GM18498 (cell line): Measurements from ENCODE around the gene ESYT3.
"Not testable (repeated sequence)": the region's sequence is repeated elsewhere in the genome, so short reads cannot be mapped to it uniquely, and the experiment has no call there.

Experiments used
- ATAC-seq: cut with Tn5 transposase; IDR thresholded peaks from one replicate; pipeline ENCODE4 v1.9.1; 2021; ENCODE audit warnings: mild to moderate bottlenecking, moderate library complexity; ENCODE audit not compliant: unreplicated experiment

The ESYT3 gene

DNA sequence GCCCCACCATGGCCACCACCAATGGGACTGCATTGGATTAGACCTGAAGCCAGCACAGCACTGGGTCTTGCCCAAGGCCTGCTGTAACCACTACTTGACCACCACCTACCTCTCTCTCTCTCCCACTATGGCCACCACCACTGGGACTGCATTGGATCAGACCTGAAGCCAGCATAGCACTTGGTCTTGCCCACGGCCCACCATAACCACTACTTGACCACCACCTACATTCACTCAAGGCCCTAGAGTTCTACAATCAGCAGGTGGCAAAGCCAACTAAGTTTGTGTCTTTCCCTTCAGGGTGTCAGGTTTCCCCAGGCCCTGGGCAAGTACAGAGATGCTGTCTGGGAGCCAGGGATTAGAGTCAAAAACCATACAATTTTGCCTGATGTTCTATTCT is 57.6 kb downstream of the ESYT3 start:
- no peak for ATAC-seq

DNA sequence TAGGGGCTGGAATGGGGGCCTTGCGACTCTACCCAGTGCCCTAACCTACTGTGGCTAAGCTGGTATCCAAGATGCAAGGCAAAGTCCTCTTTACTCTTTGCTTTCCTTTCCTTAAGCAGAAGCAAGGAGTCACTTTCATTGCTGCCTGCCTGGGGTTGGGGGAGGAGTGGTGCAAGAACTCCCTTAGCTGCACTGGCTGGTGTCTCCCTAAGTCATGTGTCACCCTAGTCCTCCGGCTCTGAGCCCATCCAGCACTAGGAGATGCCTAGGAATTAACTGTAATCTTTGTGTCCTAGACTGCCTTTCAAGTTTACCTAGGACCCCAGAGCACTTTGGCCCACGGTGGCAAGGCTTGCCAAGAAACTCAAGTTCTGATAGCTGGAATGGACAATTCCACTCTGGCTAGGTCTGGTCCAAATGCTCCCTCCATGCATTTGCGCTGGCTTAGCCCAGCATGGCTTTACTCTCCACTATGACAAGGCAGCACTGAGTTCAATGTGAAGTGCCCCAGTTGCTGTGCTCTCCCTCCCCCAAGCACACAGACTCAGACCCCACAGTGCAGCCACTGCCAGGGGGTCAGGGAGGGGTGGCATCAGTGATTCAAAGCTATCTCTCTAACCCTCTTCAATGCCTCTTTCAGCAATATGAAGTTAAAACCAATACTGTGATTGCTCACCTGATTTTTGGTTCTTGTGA is 58.7 kb downstream of the ESYT3 start:
- ATAC-seq, result no peak

DNA sequence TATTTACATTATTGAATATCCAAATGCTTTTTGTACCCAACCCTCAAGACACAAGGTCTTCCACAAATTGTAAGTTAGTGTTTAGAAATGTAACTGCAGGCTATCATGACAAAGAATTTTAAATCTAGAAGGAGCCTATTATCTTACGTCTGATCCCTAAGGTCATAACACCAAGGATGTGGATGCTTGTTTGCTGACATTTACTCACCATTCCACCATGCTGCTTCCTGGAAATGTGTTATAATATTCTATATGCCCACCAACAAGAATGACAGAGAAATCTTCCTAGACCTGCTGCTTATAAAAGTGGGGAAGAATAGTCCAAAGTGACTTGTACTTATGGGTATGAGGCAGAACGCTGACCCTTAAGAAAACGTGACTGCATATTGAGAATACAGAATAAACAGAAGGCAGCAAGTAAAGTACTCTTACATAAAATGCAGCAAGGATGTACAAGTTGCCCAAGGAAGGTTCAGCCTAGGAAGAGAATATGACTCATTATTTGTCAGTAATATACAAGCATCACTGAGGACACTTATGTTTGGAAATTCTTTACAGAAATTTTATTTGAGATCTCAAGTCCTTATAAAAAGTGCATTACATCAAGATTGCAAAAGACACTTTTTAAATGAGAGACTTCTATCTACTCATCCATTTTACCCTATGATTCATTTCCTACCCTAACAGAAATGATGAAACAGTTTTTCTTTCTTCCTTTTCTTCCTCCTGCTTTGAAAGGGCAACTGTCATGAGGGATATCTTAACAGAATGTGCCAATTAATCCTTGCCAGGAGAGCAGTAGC is 59.6 kb downstream of the ESYT3 start:
- no peak for ATAC-seq

DNA sequence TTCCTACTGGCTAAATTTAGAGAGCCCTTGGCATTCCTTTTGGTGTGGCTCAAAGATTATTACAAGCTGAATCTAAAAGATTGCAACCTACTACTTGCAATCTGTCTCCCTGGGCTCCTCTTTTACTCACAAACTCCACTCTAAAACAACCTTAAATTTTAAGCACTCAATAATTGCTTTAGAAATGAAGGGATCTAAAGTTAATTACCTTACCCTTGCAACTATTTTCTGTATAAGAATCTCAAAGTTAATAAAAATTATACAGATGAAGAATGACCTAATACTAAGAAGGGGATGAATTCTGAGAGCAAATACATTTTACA is 60.2 kb downstream of the ESYT3 start:
- no peak for ATAC-seq

DNA sequence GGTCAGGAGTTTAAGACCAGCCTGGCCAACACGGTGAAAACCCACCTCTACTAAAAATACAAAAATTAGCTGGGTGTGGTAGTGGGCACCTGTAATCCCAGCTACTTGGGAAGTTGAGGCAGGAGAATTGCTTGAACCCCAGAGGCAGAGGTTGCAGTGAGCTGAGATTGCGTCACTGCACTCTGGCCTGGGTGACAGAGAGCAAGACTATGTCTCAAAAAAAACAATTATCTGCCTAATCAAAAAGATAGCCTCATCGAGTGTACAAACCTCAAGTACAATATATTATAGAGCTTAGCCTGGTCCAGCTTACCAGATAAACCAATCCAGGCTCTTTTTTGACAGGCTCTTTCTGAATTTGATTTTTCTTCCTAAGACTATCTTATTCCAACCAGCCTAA is 61.2 kb downstream of the ESYT3 start:
- not testable (repeated sequence) for ATAC-seq

DNA sequence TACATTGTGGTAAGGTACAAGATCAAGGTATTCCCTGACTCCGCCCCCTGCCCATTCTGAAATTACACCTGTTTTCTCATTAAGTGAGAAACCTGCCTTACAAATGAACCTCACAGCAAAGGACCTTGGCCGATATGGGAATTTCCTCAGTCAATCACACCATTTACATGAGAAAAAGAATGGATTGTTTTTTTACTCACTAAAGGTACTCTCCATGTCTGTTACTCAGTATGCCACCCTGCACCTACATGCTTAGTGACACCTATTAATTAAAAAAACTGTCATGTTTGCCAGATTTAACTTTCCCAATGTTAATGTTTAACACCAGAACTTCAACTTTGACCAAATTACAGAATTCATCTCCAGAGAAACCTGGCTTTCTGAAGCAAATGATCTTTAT is 62.0 kb downstream of the ESYT3 start:
- ATAC-seq, result no peak

DNA sequence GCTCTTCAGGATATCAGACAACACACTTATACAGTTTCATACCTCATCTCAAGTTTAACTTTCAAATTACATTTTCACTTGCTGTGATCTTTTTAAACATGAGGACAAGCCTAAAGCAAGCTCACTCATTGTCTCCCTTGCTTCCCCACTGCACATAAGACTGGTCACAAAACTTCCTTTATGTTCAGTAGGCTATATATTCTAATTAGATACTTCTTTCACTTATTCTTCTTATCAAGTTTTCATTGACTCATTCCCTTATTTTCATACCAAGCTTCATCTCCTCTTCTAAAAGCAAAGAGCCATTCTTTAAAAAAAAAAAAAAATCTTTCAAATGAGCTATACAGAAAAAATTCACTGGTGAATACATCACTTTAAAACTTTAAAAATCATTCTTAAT is 62.6 kb downstream of the ESYT3 start:
- no peak for ATAC-seq

DNA sequence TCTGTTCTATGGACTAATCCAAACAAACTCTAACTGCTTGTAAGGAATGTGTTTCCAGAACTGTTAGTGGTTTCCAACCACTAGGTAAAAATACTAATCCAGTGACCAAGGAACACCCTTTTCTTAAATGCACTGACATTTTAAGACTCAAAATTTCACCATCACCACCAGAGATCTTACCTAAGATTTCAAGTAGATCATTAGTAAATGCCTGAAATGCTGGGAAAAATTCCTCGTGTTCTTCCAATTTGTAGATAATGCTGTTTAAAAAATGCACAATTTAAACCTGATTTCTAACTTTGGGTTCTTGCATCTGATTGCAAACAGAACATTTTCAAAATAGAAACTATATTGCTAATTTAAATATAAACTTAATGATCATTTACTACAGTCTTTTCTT is 63.4 kb downstream of the ESYT3 start:
- ATAC-seq, result no peak

DNA sequence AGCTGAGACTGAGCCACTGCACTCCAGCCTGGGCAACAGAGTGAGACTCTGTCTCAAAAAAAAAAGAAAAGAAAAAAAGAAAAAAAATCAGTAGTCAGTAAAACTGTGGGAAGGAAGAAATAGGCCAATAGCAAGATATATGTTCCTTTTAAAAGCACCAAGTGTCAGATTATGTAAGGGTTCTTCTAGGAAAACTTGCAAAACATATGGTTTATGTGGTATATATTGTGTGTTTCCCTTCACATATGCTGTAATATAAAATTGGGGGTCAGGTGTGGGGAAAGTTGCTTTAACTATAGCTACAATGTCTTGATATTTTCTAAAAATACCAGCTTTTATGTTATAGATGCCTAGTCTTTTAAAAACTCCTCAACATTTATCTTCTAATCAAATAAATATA is 64.6 kb downstream of the ESYT3 start:
- ATAC-seq, result no peak

DNA sequence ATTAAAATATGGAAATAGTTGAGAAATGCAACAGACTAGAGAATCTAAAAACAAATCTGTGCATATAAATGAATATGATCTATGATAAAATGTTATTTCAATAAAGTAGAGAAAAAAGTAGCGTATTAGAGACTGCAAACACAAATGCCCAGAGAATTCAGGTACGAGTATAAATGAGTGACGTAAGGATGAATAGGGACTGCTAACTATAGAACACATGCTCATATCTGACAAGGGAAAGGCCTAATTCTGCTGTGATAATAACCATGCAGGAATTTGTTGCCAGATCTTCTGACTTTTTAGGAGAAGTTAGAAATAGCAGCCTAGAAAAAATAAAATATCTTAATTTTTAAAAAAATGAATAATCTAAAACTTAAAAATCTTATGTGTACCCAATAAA is 73.1 kb downstream of the ESYT3 start:
- ATAC-seq, result no peak

DNA sequence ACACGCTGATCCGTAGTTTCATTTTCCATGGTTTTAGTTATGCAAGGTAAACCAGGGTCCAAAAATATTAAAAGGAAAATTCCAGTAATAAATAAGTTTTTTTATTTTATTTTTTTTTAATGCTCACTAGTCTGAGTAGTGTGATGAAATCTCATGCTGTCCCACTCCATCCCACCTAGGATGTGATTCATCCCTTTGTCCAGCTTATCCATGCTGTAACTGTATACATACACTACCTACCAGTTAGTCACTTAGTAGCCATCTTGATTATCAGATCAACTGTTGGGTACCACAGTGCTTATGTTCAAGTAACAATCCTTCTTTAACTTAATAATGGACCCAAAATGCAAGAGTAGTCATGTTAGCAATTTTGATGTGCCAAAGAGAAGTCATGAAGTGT is 75.2 kb downstream of the ESYT3 start:
- no peak for ATAC-seq

DNA sequence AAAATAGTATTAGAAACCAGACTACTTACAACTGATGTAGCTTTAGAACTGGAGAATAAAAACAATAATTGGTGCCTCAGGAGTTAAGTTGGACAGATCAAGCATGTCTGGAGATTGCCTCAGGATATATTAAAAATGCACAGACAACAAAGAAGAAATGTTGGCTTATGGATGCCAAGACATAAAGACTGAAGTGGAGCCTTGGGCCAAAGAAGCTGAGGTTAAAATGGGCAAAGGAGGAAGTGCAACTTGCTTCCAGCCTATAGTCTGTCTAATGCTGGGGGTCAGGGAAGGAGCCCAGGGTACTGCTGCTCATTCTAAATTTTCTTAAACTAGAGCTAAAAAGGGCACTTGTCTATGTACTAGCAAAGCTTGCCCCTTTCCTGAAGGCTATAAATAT is 77.5 kb downstream of the ESYT3 start:
- ATAC-seq, result no peak

DNA sequence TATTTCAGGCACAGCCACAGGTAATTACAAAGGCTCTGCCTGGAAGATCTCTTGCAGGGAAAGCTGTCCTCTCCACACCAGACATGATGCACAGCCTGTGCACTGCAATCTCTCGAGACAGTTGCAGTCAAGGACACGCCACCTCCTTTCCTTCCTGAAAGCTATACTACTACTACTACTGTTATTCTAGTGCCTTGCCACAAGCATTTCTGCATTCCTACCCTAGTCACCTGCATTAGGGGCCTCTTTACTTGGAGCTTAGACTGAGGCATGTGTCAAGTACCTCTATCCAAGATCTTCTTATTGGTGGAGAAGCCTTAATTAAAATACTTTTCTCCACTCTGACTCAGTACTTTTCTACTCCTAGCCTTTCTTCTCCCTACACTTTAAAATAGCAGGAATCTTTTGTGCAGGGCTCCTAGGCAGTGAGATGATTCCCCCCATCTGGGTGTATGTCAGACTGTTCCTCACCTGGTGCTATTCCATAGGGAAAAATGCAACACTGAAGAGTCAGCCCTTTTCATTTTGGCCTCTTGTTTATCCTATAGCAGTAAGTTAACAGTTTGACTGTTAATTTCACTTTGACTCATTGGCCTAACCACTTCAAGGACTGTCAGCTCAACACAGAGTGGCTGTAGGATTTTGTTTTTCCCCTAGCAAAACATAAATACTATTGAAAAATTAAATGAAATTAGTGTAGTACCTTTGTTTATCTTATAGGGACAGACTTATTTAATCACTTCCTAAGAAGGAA is 78.9 kb downstream of the ESYT3 start:
- ATAC-seq, result no peak

DNA sequence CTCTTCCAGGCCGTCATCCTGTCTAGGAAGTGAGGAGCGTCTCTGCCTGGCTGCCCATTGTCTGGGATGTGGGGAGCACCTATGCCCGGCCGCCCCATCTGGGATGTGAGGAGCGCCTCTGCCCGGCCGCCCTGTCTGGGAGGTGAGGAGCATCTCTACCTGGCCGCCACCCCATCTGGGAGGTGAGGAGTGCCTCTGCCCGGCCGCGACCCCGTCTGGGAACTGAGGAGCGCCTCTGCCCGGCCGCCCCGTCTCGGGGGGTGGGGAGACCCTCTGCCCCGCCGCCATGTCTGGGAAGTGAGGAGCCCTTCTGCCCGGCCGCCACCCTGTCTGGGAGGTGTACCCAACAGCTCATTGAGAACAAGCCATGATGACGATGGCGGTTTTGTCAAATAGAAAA is 87.0 kb downstream of the ESYT3 start:
- not testable (repeated sequence) for ATAC-seq
